GM19193 (cell line): ENCODE measurements around the gene MAP4K3.

Experiments
- POLR2A ChIP-seq: IDR thresholded peaks from 4 replicates; pipeline ENCODE4 v1.6.1; 2011; ENCODE audit not compliant: insufficient read depth, insufficient read length; ENCODE audit errors: extremely low read depth

MAP4K3 gene

GRCh38 chr2:39436592-39437521 lies at the start of gene MAP4K3:
TSS of gene MAP4K3 (minus strand) at chr2:39437285. CDS start at chr2:39436987, 298 bp downstream.
- TF ChIP-seq POLR2A, result peak; percentile 77

GRCh38 chr2:39486071-39486470 lies 49.0 kb upstream of the MAP4K3 start:
- TF ChIP-seq POLR2A, result no peak

- TF ChIP-seq POLR2A, result no peak
Measured at GRCh38 chr2:39484620-39485495, 47.8 kb upstream of the MAP4K3 start.

GRCh38 chr2:39484206-39484605 lies 47.1 kb upstream of the MAP4K3 start:
- no peak for TF ChIP-seq POLR2A

DNA sequence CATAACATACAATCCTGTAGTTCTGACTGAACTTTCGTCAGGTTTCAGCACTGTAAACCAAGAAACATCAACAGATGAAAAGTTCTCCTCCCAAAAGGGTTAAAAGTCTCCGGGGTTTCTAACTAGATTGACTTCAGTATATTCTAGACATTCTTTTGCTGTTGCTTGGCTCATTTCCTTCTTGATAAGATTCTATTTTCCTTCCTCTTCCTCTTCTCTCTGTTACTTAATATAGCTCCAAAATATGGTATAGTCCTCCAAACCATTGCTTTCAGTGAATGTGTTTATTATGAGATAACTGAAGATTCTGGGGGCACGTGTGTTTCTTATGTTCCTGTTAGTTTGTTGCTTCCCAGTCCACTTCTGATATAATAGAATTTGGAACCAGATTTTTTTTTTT lies 46.4 kb upstream of the MAP4K3 start:
- no peak for TF ChIP-seq POLR2A

- TF ChIP-seq POLR2A, result no peak
Measured at GRCh38 chr2:39481611-39482010, 44.5 kb upstream of the MAP4K3 start.

- no peak for TF ChIP-seq POLR2A
Measured at GRCh38 chr2:39479696-39480095, 42.6 kb upstream of the MAP4K3 start.

- TF ChIP-seq POLR2A, result no peak
Measured at GRCh38 chr2:39479053-39479670, 42.1 kb upstream of the MAP4K3 start.

DNA sequence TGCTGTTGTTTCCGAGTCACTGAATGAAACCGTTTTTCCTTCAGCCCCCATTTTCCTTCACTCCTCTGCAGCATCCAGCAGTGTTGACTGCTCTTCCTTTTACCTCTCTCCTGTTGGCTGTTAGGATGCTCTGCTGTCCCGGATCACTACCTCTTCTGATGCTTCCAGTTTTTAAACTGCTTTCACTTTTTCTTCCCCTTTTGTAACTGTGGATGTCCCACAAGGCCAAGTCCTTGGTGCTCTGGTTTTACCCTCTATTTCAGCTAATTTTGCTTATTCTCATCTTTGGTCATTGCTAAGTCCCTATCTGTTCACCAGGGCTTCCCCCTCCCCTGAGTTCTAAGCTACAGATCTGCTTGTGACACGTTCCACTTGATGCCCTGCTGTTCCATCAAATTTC lies 39.4 kb upstream of the MAP4K3 start:
- no peak for TF ChIP-seq POLR2A

DNA sequence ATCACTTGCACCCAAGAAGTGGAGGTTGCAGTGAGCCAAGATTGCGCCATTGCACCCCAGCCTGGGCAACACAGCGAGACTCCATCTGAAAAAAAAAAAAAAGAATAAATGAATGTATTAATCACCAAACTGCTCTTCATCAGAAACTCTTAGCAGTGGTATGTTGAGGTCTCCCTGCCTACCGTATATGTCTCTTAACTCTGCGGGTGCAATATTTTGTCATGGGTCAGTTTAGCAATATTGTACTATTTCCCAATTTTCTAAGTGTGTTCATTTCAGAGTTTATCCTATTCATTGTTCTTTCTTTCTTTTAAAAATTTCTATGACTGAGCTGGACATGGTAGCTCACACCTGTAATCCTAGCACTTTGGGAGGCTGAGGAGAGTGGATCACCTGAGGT lies 37.9 kb upstream of the MAP4K3 start:
- TF ChIP-seq POLR2A, result no peak

DNA sequence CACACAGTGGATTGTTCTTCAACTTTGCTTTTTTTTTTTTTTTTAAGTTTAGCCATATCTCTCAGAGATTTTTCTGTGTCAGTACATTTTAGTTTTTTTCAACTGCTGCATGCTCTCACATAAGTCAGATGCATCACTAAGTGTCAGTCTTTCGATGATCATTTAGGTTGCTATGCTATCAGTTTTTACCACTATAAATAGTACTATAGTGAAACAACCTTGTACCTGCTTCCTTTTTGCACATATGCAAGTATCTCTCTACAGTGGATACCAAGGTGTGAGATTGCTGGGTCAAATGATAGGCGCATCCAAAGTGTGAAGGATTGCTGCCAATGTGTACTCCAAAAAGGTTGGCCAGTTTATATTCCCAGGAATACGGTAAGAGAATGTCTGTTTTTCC lies 33.5 kb upstream of the MAP4K3 start:
- no peak for TF ChIP-seq POLR2A

- TF ChIP-seq POLR2A, result no peak
Measured at GRCh38 chr2:39469807-39470206, 32.7 kb upstream of the MAP4K3 start.

DNA sequence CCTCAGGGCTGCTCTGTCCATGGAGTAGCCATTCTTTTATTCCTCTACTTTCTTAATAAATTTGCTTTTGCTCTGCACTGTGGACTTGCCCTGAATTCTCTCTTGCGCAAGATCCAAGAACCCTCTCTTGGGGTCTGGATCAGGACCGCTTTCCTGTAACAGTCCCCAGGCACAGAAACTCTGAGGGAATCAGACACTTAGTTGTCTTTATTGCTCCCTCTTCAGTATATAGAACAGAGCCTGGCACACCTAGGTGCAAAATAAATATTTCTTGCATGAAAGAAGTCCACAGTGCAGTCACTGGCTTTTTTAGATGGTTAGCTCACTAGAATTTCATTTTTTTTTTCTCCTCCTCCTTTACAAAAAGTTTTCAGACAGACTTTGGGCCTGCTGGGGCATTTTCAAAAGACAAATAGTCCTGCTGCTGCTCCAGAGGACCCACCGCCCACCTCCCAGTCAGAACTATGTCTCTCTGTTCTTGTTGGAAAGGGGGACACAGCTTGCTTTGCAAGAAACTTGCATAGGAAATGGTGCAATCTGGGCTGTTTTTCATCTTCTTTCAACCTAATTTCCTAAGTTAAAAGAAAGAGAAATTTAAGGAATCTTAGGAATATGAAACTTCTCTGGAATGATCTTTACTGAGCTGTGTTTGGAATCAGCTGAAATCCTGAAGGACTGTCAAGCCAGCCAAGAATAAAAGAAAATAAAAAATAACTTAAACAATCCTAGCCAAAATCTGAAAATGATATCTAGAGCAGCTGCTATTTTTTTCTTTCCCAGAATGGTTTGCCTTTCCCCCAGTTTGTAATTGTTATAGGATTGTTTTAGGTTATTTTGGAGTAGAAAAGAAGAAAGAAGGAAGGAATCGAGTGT lies 31.7 kb upstream of the MAP4K3 start:
- no peak for TF ChIP-seq POLR2A

DNA sequence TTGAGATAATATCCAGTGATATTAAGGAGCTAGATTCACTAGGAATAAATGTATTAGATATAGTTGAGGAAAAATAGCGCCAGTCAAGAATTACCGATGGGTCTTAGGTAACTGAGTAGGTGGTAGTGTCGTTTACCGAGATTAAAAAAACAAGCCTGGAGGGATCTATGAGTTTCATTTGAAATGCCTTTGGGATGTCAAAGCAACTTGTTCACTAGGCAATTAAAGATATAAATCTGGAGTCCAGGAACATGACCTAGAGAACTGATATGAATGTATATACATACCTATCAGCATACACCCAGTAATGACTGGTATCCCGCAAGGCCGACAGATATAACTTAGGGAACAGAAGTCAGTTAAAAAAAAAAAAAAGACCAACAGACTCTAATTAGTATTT lies 29.2 kb upstream of the MAP4K3 start:
- no peak for TF ChIP-seq POLR2A

GRCh38 chr2:39464864-39465263 lies 27.8 kb upstream of the MAP4K3 start:
- TF ChIP-seq POLR2A, result no peak

DNA sequence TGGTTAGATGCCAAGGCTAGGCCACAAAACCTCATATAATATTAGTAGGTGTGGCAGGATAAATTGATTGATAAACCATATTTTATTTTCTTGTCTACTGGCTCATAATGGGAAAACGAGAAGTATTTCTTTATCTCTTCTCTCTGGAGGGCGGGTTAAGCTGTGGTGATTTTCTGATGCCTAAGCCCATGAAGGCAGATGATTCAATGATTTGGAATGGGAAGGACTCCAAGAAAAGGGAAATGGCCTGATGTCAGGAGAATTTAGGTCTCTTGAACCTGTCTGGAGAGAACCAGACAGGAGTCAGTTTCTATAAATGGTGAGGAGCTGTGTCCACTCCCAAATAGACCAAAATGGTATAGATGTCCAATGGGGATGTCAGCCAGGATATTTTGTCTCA lies 18.7 kb upstream of the MAP4K3 start:
- TF ChIP-seq POLR2A, result no peak
